Pons (tissue), 1 donor: Measurements from ENCODE around the gene GRK4.
"Not testable (repeated sequence)": the region's sequence is repeated elsewhere in the genome, so short reads cannot be mapped to it uniquely, and the experiment has no call there.

Experiments
- DNase-seq: peaks from one replicate; pipeline ENCODE4 v3.0.0-alpha.2; 2016; ENCODE audit warnings: low spot score

GRK4 gene

GRCh38 chr4:3041192-3042142, 78.1 kb downstream of the GRK4 start:
- DNase-seq: no peak

- no peak for DNase-seq
Observed at GRCh38 chr4:3042226-3042625, 78.9 kb downstream of the GRK4 start.

- no peak for DNase-seq
Observed at GRCh38 chr4:3043282-3044020, 80.1 kb downstream of the GRK4 start.

GRCh38 chr4:3044870-3045819, 81.8 kb downstream of the GRK4 start:
- DNase-seq: peak; percentile 34

- DNase-seq: no peak
Observed at GRCh38 chr4:3046162-3046561, 82.8 kb downstream of the GRK4 start.

GRCh38 chr4:3046623-3047022, 83.3 kb downstream of the GRK4 start:
- no peak for DNase-seq

- DNase-seq: peak; percentile 72
Observed at GRCh38 chr4:3047464-3048286, 84.3 kb downstream of the GRK4 start.

- DNase-seq: not testable (repeated sequence)
Observed at GRCh38 chr4:3051141-3051897, 87.9 kb downstream of the GRK4 start.

GRCh38 chr4:3054169-3054759, 90.9 kb downstream of the GRK4 start:
- DNase-seq: no peak

GRCh38 chr4:3059943-3060342, 96.6 kb downstream of the GRK4 start:
- DNase-seq: no peak

- DNase-seq: no peak
Observed at GRCh38 chr4:3060946-3061345, 97.6 kb downstream of the GRK4 start.

GRCh38 chr4:3062471-3062870, 99.1 kb downstream of the GRK4 start:
- DNase-seq: no peak

- DNase-seq: no peak
Observed at GRCh38 chr4:3065551-3065950, 102.2 kb downstream of the GRK4 start.

- peak; percentile 32 for DNase-seq
Observed at GRCh38 chr4:3066836-3067400, 103.5 kb downstream of the GRK4 start.

GRCh38 chr4:3067473-3068001, 104.2 kb downstream of the GRK4 start:
- DNase-seq: no peak

GRCh38 chr4:3069661-3070199, 106.4 kb downstream of the GRK4 start:
- no peak for DNase-seq

GRCh38 chr4:3070709-3071500, 107.5 kb downstream of the GRK4 start:
- no peak for DNase-seq

GRCh38 chr4:3071811-3072210, 108.4 kb downstream of the GRK4 start:
- DNase-seq: no peak
